ACC112 (cell line): ENCODE measurements around the gene MPG.
"Not testable (repeated sequence)": the region's sequence is repeated elsewhere in the genome, so short reads cannot be mapped to it uniquely, and the experiment has no call there.

Experiments
- H2AFZ ChIP-seq: fragments of 200-600 bp; sonication (generic); one replicate; pipeline ENCODE4 v1.6.0; 2017; ENCODE audit warnings: antibody characterized with exemption, low read length; ENCODE audit not compliant: unreplicated experiment
- H3K27ac ChIP-seq: fragments of 200-600 bp; sonication (generic); 2 replicates; pipeline ENCODE4 v1.5.1; 2014; ENCODE audit warnings: low read depth, mild to moderate bottlenecking, antibody characterized with exemption, low read length, moderate library complexity
- H3K27me3 ChIP-seq: fragments of 200-600 bp; sonication (generic); 2 replicates; pipeline ENCODE4 v1.6.1; 2014; ENCODE audit warnings: mild to moderate bottlenecking, antibody characterized with exemption, low read length, moderate library complexity, mixed read lengths; ENCODE audit not compliant: insufficient read depth
- H3K36me3 ChIP-seq: fragments of 200-600 bp; sonication (generic); 2 replicates; pipeline ENCODE4 v1.6.1; 2016; ENCODE audit warnings: mild to moderate bottlenecking, antibody characterized with exemption, low read length, moderate library complexity, mixed read lengths; ENCODE audit not compliant: insufficient read depth
- H3K4me1 ChIP-seq: fragments of 200-600 bp; sonication (generic); one replicate; pipeline ENCODE4 v1.6.1; 2016; ENCODE audit warnings: low read length, mixed read lengths; ENCODE audit not compliant: insufficient read depth, unreplicated experiment, control insufficient read depth
- H3K4me3 ChIP-seq: fragments of 200-600 bp; sonication (generic); 2 replicates; pipeline ENCODE4 v1.5.1; 2014; ENCODE audit warnings: mild to moderate bottlenecking, low read depth, low read length
- H3K79me2 ChIP-seq: fragments of 200-600 bp; sonication (generic); one replicate; pipeline ENCODE4 v1.6.0; 2016; ENCODE audit warnings: low read length; ENCODE audit not compliant: control insufficient read depth, unreplicated experiment, insufficient read depth

MPG gene

DNA sequence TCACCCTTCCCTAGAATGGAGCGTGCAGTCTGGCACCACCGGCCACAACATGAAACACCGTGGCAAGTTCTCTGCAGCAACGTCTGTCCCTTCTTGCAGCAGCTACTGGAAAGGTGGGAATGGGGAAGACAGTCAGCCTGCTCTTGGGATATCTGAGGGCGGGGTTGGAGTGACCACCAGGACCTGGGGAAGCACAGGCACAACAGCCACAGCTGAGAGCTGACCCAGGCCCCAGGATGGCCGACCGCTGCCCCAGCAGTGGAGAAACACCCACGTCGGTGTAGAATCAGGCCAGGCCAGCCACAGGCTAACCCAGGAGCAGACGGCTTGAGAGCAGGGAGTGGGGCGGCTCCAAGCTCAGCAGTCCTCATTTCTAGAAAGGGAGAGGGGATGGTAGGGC, 39.8 kb upstream of the MPG start:
- H3K36me3 ChIP-seq = peaks cover 19% of the 10 kb centered on the region; the same call in 1 of the 2 replicates
- H2AFZ ChIP-seq, H3K27ac ChIP-seq, H3K4me1 ChIP-seq, H3K4me3 ChIP-seq, H3K79me2 ChIP-seq, H3K27me3 ChIP-seq: not testable (repeated sequence)

DNA sequence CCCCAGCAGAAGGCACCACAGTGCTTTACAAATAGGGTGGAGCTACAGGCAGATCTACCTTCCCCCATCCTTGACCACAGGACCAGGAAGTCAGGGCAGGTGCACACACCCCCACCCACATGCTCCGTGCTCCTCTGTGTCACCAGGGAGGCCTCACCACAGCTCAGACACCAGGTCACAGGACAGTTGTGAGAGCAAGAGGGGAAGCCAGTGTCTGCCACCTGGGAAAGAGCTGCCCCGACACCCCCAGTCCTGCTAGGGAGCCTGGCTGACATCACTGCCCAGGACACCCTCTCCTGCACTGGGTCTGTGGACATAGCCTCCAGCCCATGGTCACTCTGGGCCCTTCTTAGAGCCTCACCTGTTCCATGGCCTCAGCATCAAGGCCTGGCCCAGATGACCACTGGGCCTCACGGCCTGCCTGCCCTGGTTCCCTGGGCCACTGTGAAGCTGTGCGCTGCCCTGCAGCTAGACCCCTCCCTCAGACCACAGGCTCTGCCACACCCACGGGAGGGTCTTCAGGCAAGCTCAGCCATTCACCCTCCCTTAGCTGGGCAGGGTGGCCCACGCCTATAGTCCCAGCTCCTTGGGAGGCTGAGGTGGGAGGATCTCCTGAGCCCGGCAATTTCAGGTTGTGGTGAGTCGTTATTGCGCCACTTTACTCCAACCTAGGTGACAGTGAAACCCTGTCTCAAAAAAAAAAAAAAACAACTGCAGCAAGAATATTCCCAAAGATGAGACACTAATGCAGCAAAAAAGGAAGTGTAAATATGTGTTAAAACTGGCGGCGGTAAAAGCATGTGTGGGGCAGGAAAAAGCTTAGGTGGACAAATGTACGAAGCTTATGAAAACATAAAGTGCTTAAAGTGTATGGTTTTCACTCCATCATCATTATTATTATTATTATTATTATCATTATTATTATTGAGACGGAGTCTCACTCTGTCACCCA, 38.8 kb upstream of the MPG start:
- Histone ChIP-seq H3K36me3 (peaks cover 22% of the 10 kb centered on the region; the same call in 1 of the 2 replicates), H3K27ac (no peak overlapping the region), H3K4me3 (no peak overlapping the region), H3K27me3 (no peaks in the 10 kb centered on the region), H3K4me1 (no peaks in the 10 kb centered on the region), H2AFZ (no peak overlapping the region), H3K79me2 (no peaks in the 10 kb centered on the region)

DNA sequence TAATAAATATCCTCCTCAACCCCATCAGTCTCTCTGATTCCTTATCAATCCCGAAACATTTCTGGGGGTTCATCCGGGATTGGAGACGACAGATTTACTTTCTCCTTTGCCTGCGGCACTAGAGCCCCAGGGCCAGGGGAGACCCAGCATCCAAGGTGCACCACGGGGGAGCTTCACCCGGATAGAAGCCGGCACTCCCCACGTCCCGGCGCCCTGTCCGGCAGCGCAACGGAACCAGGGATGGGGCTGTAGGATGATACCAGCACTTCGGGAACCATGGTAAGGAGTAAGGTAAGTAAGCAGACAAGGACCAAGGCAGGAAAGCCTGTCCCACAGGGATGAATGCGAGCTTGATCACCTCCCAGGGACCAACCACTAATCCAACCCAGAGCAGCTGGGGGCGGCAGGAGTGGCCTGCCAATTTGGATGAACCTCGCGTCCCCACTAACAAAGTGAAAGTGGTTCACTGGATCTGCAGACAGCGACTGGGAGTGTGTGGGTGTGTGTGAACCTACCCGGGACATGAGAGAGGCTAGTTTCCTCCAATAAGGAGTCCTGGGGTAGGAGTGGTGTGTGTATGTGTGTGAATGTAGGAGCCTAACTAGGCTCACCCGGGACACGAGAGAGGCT, 36.5 kb upstream of the MPG start:
- Histone ChIP-seq H3K27me3 (no peaks in the 10 kb centered on the region), H2AFZ (no peak overlapping the region), H3K4me3 (no peak overlapping the region), H3K36me3 (peaks cover 33% of the 10 kb centered on the region; the same call in 1 of the 2 replicates), H3K27ac (no peak overlapping the region), H3K79me2 (no peaks in the 10 kb centered on the region), H3K4me1 (no peaks in the 10 kb centered on the region)

DNA sequence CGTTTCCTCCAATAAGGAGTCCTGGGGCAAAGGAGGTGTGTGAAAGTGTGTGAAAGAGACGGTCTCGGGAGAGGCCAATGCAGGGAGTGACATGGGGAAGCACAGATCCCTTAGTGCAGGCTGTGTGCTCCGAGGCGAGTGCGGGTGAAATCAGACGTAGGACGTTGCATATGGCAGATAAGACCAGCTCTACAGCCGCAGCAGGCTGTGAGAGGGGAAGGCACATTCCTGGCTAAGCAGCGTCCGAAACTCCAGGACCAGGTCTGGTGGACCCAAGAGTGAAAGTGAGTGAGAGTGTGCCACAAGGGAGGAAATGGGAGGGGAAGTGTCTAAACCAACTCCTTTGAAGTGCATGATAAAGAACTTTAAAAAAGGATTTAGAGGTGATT, 36.0 kb upstream of the MPG start:
- Histone ChIP-seq H3K4me1 (no peaks in the 10 kb centered on the region), H3K4me3 (no peak overlapping the region), H3K27ac (no peak overlapping the region), H3K27me3 (no peaks in the 10 kb centered on the region), H2AFZ (no peak overlapping the region), H3K36me3 (peaks cover 33% of the 10 kb centered on the region), H3K79me2 (no peaks in the 10 kb centered on the region)

GRCh38 chr16:42691-43090, 35.3 kb upstream of the MPG start:
- Histone ChIP-seq H3K4me1 (no peaks in the 10 kb centered on the region), H3K4me3 (no peak overlapping the region), H3K27me3 (no peaks in the 10 kb centered on the region), H3K79me2 (no peaks in the 10 kb centered on the region), H3K27ac (no peak overlapping the region), H2AFZ (no peak overlapping the region), H3K36me3 (peaks cover 33% of the 10 kb centered on the region)

- H3K4me3 ChIP-seq = no peak overlapping the region
- H2AFZ ChIP-seq = no peak overlapping the region
- H3K4me1 ChIP-seq = no peaks in the 10 kb centered on the region
- no peaks in the 10 kb centered on the region for H3K79me2 ChIP-seq
- H3K36me3 ChIP-seq = peaks cover 33% of the 10 kb centered on the region
- no peaks in the 10 kb centered on the region for H3K27me3 ChIP-seq
- H3K27ac ChIP-seq = no peak overlapping the region
Observed at GRCh38 chr16:43294-43693, 34.7 kb upstream of the MPG start.

DNA sequence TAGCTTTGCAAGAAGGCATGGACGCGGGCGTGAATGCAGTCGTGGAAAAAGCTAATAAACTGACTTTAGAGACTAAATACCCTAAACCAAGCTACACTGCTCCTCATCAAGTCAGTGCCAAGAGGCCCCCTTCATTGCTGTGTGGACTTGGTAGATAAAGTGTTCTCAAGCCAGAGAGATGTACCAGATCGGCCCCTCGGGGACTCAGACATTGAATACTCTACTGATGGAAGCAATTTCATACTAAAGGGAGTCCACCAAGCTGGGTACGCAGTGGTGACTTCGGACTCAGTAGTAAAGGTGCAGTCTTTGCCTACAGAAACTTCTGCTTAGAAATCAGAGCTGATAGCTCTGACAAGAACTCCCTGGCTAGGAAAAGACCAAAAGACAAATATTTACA, 33.4 kb upstream of the MPG start:
- no peaks in the 10 kb centered on the region for H3K27me3 ChIP-seq
- no peaks in the 10 kb centered on the region for H3K79me2 ChIP-seq
- no peak overlapping the region for H2AFZ ChIP-seq
- peaks cover 33% of the 10 kb centered on the region for H3K36me3 ChIP-seq
- H3K4me3 ChIP-seq = no peak overlapping the region
- H3K27ac ChIP-seq = no peak overlapping the region
- no peaks in the 10 kb centered on the region for H3K4me1 ChIP-seq

DNA sequence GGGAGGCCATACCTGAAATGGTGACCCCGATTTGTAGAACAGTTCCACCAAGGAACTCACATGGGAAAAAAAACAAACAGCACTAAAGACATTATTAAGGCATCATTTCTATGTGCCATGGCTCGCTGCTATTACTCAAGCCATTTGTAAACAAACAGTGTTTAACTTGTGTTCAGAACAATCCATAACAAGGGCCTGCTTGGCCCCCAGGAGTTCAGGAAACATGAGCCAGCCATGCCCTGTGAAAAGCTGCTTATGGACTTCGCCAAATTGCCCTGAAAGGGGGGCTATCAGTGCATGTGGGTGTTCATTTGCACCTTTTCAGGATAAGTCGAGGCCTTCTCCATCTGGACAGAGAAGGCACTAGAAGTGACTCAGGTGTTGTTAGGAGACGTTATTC, 32.6 kb upstream of the MPG start:
- Histone ChIP-seq H3K4me3 (no peak overlapping the region), H3K79me2 (no peaks in the 10 kb centered on the region), H3K27ac (no peak overlapping the region), H2AFZ (no peak overlapping the region), H3K4me1 (no peaks in the 10 kb centered on the region), H3K27me3 (no peaks in the 10 kb centered on the region), H3K36me3 (peaks cover 33% of the 10 kb centered on the region)

- not testable (repeated sequence) for H2AFZ ChIP-seq, H3K4me3 ChIP-seq, H3K27ac ChIP-seq, H3K4me1 ChIP-seq, H3K27me3 ChIP-seq
- peaks cover 39% of the 10 kb centered on the region for H3K36me3 ChIP-seq
- peaks cover 10% of the 10 kb centered on the region for H3K79me2 ChIP-seq
Observed at GRCh38 chr16:46510-46909, 31.5 kb upstream of the MPG start.

- Histone ChIP-seq H3K27ac (no peak overlapping the region), H3K4me1 (peaks cover 5% of the 10 kb centered on the region), H3K79me2 (peaks cover 15% of the 10 kb centered on the region), H3K36me3 (peaks cover 32% of the 10 kb centered on the region), H2AFZ (no peak overlapping the region), H3K27me3 (no peaks in the 10 kb centered on the region), H3K4me3 (no peak overlapping the region)
Observed at GRCh38 chr16:47234-47633, 30.8 kb upstream of the MPG start.
